ENCODE data around the gene LMO3.

Gene LMO3

DNA sequence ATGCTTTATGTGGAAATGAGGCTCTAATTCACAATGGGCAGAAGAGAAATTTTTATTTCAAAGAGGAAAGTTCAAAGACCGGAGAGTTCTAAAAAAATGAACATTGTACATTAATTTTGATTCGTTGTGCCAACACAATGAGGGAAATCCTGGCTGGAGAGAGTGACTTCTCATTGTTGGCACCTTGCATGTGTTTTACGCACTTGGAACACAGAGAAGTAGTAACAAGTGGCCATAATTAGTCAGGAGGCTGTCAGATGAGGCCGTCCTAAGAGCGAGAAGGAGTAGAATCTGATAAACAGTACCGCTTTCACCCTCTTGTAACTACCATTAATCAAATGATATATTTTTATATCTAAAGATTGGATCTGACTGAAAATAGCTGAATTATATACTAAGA lies 6.9 kb downstream of the LMO3 start:
- DNase-seq, result no peak

DNA sequence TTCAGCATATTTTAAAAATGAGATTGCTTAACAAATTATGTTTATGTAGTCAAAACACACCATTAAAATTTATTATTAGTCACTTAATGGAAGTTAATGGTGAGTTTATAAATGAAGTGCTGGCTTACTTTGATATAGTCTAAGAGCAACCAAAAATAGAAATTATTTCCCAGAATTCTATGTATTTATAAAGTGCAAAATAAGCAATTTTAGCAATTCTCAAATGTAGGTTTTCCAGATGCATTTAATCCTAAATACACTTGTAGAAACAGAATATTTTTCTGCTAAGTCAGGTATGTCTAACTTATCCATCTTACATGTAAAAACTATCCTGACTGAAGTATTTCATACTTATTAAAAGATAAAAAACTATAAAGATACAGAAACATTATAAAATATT lies 11.2 kb downstream of the LMO3 start:
- DNase-seq, result no peak

DNA sequence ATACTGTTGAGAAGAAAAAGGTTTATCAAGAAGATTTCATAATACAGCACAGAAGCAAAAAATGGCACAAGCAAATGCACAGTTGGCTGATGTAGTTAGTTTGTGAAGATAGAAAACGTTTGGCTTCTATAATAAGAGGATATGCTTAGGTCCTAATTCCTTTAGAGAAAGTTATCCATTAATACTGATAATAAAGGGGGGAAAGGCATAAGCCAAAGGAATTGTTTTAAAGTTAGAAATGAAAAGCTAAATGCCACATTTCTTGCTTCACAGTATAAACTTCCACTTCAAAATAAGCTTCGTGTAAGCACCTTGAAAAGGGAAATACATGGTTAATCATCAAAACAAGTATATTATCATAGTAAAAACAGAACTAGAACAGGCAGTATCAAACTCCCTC lies 12.4 kb downstream of the LMO3 start:
- no peak for DNase-seq

DNA sequence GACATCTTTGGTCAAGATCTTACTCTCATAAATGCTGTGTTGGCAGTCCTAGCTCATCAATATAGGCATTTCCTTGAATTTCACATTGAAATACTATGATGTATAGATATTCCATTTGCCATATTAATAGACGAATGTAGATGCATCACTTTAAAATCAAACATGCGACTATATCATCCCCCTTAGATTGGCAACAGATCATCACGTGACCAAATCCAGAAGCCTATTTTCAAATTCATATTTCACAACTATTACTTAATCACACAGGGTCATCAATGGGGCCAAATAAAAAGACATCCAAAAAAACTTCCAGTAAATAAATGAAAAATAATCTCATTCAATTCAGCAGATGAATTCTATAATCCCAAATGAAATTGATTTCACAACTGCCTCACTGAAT lies 15.3 kb downstream of the LMO3 start:
- DNase-seq, result no peak

DNA sequence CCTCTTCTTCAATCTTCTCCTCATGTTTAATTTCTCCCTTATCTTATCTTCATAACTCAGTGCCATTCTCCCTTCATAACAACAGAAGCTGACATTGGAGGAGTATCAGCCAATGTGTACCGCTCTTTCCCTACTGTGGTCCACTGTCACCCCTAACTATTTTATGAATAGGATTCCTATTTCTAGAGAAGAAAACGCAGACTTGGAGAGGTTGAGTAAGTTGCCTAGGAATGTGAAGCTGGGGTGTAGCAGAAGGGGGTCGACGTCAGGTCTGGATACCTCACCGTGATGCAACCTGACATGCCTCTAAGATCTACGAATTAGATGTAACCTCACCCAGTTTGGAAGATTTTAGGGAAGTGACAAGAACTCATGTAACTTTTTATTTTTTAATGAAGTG lies 17.1 kb downstream of the LMO3 start:
- DNase-seq, result no peak

DNA sequence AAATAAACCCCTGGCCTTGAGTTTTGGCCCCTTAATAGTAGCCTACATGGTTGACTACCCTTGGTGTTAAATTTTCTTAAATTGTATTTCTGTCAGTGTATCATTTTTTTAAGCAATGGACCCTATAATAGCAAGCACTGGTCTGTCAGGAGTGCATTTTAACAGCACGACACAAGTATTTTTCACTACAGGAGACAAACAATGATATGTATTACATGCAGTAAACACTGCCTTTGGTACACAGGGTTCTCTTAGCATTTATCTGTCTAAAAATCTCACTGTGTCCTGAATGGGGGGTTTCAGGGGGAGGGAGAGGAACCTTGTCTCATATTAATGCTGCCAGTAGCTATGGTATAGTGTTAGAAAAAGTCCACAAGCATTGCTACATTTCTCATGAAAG lies 18.4 kb downstream of the LMO3 start:
- no peak for DNase-seq

DNA sequence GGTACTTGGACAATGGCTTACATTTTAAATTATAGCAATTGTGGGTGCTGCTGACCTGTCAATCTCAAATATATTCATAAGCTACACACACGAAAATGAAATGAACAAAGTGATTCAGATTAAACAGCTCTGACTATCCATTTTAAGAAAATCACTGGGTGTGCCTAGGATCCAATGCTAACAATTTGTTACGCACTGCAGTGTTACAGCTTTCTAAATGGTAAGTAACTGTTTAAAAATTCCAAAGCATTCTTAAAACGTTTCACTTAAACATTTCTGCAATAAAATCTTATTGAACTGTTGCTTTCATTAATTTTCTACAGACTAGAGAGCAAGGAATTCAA lies 18.9 kb downstream of the LMO3 start:
- DNase-seq, result no peak

DNA sequence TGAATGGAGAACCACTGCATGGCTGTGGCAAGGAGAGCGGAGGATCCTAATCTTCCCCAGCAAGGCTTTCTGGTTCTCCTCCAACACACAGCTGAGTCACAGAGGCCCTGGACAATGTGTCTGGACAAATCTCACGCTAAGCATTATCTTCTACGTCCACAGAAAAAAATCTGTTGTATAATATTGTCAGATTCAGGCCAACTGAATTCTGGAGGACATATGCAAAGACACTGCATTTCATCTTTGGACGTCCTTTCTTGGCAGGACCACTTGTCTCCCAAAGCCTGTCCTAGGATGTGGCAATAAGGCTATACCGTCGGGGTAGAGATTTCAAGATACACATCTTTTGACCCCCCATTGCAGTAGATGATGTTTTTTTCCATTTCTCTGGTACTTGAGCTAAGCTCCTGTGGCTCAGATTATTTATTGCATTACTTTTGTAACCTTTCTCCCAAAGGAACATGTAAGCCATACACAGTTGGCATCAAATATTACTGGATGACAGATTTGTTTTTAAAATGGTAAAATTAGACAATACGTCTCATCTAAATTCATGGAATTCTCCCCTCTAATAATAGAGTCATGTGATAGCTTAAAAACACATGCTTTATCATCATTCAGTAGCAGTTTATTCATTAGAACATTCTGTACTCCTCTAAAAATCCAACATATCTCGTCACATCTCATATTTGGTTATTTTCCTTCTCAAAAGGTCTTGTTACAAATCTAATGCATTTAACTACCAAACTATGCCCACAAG lies 19.4 kb downstream of the LMO3 start:
- DNase-seq, result no peak

DNA sequence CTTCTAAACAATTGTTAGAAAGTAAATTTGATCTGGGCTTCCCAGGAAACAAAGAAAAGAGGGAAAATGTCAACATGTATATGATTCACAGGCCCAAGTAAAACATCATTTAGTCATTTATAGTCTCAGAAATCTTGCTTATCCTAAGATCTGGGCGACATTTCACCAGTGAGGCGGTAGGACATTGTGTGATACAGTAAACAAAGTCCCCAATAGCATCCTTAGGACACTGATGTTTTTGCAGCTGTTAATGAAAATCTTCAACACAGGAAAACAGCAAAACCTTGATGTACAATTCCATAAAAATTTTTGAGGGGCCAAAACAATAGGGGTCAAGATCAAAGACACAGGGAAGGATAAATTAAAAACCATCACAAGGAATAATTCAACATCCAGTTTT lies 20.2 kb downstream of the LMO3 start:
- DNase-seq, result no peak

DNA sequence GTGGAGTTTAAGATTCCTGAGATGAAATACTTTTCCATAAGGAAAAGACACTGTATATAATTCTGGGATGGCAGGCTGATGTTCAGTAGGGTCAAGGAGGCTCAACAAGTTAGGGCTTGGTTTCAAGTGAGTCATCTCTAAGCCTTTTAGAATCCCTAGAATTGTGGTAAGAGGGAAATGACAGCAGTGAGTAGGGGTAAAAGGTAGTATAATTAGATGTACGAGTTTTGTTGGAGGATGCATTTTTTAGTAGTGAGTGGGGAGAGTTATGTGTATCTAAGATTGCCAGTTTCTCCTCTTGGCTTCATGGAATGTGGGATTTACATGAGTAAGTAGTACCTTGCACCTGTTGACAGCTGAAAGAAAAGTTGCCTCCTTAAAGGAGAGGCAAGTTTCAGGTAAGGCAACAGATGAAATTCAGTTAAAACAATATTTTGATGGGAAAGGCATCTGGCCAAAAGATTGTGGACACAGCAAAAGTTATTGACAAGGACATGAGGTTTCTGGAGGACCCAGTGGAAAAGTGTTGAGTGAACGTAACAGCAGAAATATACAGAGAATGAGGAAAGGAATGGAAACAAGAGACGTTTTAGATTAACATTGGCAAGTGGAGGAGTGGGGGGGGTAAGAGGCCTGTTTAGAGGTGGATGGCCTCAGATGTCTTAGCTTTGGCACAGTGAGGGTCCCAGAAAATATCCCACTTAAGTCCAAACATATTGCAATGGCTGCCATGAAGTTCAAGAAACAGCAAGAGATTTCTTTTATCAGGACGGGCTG lies 21.8 kb downstream of the LMO3 start:
- DNase-seq, result no peak

DNA sequence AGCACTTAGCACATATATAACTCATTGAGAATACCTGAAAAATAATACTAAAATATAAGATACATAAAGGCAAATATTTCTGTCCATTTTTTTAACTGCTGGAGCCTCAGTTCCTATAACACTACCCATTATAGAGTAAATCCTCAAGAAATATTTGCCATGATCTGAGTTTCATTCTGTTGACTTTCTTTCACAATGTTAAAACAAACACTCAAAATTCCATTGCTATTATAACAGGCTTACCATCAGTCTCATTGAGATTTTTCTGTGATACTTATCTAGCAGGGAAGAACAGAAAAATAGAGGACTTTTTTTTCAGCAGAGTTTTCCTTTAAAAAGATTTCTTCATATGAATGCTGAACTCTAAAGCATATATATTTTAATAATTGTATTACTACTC lies 24.5 kb downstream of the LMO3 start:
- no peak for DNase-seq

DNA sequence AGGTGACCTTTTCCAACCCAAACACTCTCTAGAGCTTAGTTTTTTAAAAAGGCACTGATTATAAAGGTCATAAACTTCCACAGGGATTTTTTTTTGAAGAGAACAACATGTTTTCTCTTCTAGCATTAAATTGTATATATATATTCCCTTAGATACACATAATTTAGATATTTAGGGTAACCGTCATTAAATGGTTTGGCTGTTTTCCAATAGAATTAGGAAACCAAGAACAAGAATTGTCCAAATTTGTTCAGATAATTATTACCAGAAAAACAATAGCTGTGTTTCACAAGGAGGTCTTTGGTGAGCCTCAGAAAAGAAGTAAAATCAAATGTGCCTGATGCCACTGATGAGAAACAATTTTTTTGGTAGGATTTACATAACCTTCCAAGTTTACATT lies 26.9 kb downstream of the LMO3 start:
- DNase-seq, result no peak

DNA sequence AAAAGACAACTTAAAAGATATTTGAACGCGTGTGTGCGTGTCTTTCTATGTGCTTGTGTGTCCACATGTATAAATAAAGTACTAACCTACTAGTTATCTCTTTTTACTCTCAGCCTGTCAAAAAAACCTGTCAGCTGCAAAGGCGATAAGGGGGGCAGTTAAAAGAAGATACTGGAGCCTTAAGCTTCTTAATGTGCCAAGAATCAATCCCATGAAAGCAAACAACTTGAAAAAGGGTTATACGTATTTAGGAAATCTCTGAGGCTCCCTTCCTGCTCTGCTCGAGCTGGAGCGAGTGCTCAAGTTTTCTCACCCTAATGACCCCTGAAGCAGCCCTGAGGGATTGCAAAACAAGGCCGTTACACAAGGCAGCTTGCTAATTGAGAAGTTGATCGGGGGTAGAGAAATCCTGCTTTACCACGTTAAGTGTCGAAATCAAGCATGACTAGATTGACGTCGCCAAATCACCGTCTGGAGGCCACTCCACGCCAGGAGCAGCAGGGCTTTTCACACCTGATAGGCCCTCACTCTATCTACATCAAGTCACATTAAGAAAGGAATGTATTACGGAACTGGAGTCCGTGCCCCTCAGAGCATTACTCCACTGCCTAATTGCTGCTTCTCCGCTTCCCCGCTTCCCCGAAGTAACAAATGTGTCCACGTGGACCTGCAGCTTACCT lies 32.4 kb downstream of the LMO3 start:
- no peak for DNase-seq

DNA sequence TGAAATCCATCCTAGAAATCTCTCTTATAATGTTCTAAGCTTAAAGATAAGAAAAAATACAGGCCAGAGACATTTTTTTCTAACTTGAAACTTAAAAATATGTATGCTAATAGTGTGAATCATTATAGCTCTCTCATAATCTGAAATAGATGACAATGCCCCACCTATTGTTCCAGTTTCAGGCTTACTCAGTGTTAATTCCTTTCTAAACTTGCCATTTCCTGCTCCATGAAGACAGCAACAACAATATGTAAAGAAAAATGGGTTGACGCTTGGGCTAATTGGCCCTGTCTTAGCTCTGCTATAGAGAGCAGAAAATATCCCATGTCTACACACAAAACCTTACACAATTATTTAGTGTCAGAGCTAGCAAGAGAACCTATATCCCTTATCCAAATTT lies 37.1 kb downstream of the LMO3 start:
- DNase-seq, result no peak

DNA sequence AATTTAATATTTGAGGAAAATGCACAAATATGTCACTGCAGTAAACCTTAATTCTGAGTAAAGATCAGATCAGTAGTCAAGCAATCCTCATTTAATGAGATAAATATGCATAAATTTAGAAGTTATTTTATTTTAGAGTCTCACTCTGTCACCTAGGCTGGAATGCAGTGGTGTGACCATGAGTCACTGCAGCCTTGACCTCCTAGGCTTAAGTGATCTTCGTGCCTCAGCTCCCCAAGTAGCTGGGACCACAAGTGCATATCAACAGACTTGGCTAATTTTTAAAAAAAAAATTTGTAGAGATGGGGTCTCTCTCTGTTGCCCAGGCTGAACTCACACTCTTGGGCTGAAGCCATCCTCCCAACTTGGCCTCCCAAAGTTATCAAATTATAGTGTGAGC lies 41.3 kb downstream of the LMO3 start:
- DNase-seq, result no peak

DNA sequence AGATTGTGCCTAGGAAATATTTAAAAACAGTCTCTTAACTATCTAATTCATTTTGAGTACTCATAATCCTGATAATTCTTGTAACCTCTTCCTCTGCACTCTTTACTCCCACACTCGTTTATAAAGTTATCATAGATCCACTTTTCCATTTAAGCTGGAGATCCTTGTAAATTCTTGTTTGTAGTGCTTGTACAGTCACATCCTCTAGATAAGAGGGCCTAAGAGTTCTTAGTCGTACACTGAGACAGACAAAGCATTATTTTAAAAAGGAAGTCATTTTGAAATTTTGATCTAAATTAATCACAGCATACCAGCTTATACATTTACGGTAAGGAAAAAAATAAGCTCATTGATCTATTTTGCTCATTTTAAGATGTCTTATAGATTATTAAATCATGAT lies 42.5 kb downstream of the LMO3 start:
- no peak for DNase-seq

DNA sequence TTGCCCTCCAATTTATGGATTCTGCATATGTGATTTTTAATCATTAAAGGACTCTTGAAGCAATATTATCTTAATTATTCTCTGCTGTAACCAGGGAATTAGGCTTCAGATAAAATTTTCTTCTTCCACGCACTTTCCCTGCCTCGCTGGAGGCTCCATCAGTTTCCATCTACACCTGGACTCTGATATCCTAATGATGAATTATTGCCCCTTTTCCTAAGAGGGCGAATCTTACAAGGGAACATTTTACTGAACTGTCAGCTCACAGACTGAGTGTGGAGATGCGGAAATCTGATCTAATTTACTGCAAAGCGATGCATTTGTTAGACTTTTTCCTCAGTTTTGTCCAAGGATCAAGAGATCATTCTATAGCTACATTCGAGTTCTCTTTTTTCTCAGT lies 43.0 kb downstream of the LMO3 start:
- no peak for DNase-seq

DNA sequence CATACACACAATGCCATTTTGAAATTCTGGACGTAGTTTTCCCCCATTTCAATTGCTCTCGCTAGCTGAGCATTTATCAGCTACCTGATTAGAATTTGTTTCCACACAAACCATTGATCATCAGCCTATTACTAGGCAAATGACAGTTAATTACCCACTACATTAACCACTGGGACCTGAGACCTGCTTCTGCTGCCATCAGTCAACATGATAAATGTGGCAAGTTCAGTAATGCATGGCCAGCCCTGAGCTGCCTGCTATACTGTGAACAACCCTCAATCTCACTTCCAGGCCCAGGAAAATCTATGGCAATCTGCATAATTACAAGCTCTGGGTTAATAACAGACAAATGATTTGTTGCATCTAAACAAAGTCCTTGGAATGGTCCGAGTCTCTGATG lies 43.5 kb downstream of the LMO3 start:
- no peak for DNase-seq

DNA sequence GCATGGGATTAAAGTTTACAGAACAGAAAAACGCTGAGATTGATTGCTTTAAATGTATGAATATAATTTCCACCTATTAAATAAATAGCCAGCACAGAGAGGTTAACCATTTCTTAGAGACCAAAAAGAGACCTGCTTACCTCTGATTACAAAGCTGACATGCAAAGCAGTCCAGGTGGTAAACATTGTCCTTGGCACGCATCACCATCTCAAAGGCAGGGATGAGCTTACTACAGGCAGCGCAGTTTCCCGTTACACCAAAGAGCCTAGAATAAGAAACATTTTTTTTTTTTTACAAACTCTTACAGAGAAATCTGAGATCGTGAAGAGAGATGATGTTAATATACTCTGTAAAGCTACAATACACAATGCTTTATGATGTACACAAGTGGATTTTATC lies 45.7 kb downstream of the LMO3 start:
- DNase-seq, result no peak

DNA sequence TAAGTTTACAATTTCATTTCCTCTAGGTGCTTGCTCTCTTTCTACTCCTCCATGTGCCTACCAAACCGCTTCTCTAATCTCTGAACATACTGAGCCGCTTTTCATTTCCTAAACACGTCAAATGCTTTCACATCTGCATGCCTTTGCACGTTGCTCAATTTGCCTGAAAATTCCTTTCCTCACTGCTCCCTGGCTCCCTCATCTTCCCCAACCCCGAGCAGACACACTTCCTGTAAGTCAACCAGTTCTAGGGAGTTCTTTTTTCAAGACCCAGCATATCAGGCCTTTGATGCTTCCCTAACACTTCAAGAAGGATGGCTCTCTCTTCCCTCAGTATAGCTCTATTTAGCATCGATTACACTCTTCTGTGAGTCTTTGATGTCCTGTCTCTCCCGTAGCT lies 50.3 kb downstream of the LMO3 start:
- DNase-seq, result no peak

DNA sequence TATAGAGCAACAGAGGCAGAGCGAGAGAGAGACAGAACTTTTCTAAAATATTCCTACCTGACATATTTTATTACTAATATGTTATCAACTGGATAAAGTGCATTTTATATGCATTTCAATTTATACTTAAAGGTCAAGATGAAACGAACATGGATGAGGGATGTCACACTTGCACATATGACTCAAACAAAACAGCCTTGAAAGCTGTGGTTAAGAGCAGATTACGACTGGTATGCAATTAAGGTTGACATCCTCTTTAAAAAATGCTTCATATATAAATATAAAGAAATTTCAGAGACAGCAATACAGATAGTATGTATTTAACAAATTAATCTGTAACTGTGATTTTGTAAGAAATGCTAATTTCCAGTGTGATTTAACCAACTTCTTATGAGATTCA lies 52.5 kb downstream of the LMO3 start:
- DNase-seq, result no peak

DNA sequence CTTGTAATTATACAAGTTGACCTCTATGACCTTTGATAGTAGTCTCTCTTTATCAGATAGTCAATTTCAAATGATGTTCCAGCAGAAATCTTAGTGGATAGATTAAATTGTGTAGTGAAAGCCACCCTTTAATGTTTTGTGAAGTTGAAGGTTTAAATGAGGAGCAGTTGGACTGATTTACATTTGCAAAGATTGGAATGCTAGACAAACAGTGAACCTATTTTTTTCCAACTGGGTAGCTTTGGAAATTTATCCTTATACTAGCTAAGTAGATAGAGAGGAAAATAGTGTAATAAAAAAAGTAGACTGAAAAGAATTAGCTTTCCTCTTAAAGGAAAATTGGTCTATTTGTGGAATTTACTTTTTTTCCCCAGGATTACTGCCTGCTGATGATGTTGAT lies 53.7 kb downstream of the LMO3 start:
- DNase-seq, result no peak

DNA sequence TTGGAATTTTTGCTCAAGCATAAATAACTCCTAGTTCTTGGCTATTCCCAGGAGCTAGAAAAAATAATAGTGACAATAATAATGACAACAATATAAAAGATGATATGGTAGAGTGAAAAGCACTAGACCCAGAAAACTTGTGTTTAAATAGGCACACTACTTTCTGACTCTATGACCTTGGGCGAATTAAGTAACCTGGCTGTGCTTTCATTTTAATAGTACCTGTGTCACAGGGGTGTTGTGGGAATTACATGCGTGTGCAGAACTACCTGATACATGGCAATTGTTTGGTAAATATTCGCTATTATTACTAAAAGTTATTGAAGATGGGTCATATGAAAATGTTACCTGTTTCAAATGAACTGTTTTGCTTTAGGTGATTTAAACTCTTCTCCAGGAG lies 60.1 kb downstream of the LMO3 start:
- DNase-seq, result no peak

DNA sequence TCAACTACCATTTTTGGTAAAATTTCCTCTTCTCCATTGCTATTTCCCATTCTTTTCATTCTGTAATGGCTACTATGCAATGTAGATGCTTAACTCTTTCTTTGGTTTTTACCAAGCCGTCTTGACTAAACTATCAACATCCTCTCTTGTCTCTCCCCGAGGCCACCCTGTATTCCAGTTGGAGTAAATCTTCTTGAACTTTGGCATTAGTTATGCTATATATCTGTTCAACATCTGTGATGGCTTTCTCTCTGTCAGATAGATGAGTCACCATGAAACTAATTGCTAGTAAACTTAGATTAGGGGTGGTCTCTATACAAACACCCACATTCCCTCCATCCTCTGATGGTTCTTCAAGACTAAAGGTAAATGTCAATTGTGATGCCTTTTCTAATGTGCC lies 63.4 kb downstream of the LMO3 start:
- DNase-seq, result no peak
